GM10266 (cell line): ENCODE measurements around the gene HOMER2.

Source experiments
- DNase-seq: peaks from one replicate; pipeline ENCODE4 v3.0.0; 2012; ENCODE audit errors: extremely low spot score
- CTCF ChIP-seq: IDR thresholded peaks from 2 replicates; pipeline ENCODE4 v1.5.1; 2012; ENCODE audit warnings: mild to moderate bottlenecking, low read depth; ENCODE audit not compliant: control insufficient read depth, insufficient read depth; ENCODE audit errors: missing control alignments

The HOMER2 gene

GRCh38 chr15:82851981-82852511 is 100.5 kb downstream of the HOMER2 start:
- no peak for TF ChIP-seq CTCF
- no peak for DNase-seq

- TF ChIP-seq CTCF, result no peak
- DNase-seq, result no peak
These were observed 101.1 kb downstream of the HOMER2 start for GRCh38 chr15:82851306-82851850.

GRCh38 chr15:82850731-82851130 is 101.8 kb downstream of the HOMER2 start:
- DNase-seq, result no peak
- no peak for TF ChIP-seq CTCF

GRCh38 chr15:82849556-82850512 is 102.7 kb downstream of the HOMER2 start:
- peak; percentile 76 for TF ChIP-seq CTCF
- peak; percentile 79 for DNase-seq

GRCh38 chr15:82848241-82848993 is 104.1 kb downstream of the HOMER2 start:
- DNase-seq, result no peak
- TF ChIP-seq CTCF, result no peak

GRCh38 chr15:82847703-82848102 is 104.8 kb downstream of the HOMER2 start:
- no peak for DNase-seq
- TF ChIP-seq CTCF, result no peak
